A375 (cell line): ENCODE data around the gene ANO10. TPM values are rescaled to one million over a fixed set of nuclear protein-coding genes. Genes with fewer than 3 reads are reported as not detected.

Experiments used
- small RNA-seq: library from RNA; depleted of rRNA; stranded (forward); fragments of <200 nt; gene quantifications from one replicate; pipeline ENCODE3, GENCODE V24; 2014
- total RNA-seq: library from RNA; depleted of rRNA; stranded (reverse); fragments of >200 nt; shearing (Covaris generic); gene quantifications from 2 replicates; pipeline ENCODE4 v1.2.3, GENCODE V29; 2014; rRNA removed

ANO10 gene, protein sequence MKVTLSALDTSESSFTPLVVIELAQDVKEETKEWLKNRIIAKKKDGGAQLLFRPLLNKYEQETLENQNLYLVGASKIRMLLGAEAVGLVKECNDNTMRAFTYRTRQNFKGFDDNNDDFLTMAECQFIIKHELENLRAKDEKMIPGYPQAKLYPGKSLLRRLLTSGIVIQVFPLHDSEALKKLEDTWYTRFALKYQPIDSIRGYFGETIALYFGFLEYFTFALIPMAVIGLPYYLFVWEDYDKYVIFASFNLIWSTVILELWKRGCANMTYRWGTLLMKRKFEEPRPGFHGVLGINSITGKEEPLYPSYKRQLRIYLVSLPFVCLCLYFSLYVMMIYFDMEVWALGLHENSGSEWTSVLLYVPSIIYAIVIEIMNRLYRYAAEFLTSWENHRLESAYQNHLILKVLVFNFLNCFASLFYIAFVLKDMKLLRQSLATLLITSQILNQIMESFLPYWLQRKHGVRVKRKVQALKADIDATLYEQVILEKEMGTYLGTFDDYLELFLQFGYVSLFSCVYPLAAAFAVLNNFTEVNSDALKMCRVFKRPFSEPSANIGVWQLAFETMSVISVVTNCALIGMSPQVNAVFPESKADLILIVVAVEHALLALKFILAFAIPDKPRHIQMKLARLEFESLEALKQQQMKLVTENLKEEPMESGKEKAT
- 9.8 and 14.1 TPM in 2 replicates for total RNA-seq

GRCh38 chr3:43621656-43622432 lies at the start of gene ANO10:
Gene ANO10, minus strand, starts transcription at chr3:43622011. Its CDS starts 16,159 bp downstream, at chr3:43605852.

Small RNA genes lying within 50 kb of the gene (small RNA-seq; reads per million reads assigned to genes)
- not detected for gene RF00019

Other genes starting within 250 kb of the ANO10 start
- 9.7 and 17.7 TPM in 2 replicates for gene ABHD5, start 68.9 kb upstream of the ANO10 start, total RNA-seq